GM12878 (cell line): ENCODE measurements around the gene GASK1B. TPM values are rescaled to one million over a fixed set of nuclear protein-coding genes. Genes with fewer than 3 reads are reported as not detected.

Source experiments
- ATAC-seq: fragments of 200-7000 bp; cut with Tn5 transposase; 3 replicates; pipeline ENCODE4 v1.9.1; 2020; ENCODE audit warnings: mild to moderate bottlenecking, moderate library complexity
- BruUV-seq: library from RNA; stranded (reverse); fragments of 400-500 nt; replicated peaks from 2 replicates; lab custom pipeline; 2021; lab: Mats Ljungman, UMichigan
- CTCF ChIA-PET: fragments of 300-600 bp; sonication (Branson Sonifier 250); formaldehyde crosslinking; extraction: SDS; loops from one replicate; lab custom pipeline; 2021; ENCODE audit warnings: inconsistent platforms; lab: Yijun Ruan, JAX
- POLR2A ChIA-PET: fragments of 350-600 bp; formaldehyde crosslinking; extraction: SDS; loops from one replicate; lab custom pipeline; 2021; ENCODE audit warnings: inconsistent platforms; lab: Charles Lee
- RAD21 ChIA-PET: fragments of 300-600 bp; sonication (Branson Sonifier 250); formaldehyde crosslinking; loops from one replicate; lab custom pipeline; 2023; ENCODE audit warnings: antibody characterized with exemption; ENCODE audit not compliant: unreplicated experiment; lab: Charles Lee
- SMC1A ChIA-PET: fragments of 300-600 bp; sonication (Branson Sonifier 250); formaldehyde crosslinking; loops from one replicate; lab custom pipeline; 2023; ENCODE audit not compliant: unreplicated experiment, uncharacterized antibody; lab: Charles Lee
- DNase-seq: peaks from one replicate; pipeline ENCODE4 v3.0.0-alpha.2; 2011; ENCODE audit warnings: low read depth, low spot score
- FAIRE-seq: peaks from 3 replicates; lab custom pipeline; 2011; peaks lifted over from hg19 to GRCh38; lab: Jason Lieb, UNC
- H2AFZ ChIP-seq: 2 replicates; pipeline ENCODE4 v1.6.0; 2011; ENCODE audit warnings: low read depth, low read length, control low read depth; ENCODE audit not compliant: control insufficient read depth
- H3K27ac ChIP-seq: 2 replicates; pipeline ENCODE4 v1.5.1; 2011; ENCODE audit warnings: control low read depth; ENCODE audit not compliant: control insufficient read depth, insufficient read depth
- H3K27me3 ChIP-seq, 2 experiments: replicated peaks in 1 of 2; 2 replicates each; pipeline versions ENCODE4 v1.6.0 to v1.6.1; 2011; ENCODE audit warnings: low read length in 1 of 2; ENCODE audit not compliant: control insufficient read depth in 2 of 2, insufficient read depth in 2 of 2
- H3K36me3 ChIP-seq, 2 experiments: 2 replicates each; pipeline ENCODE4 v1.5.1; 2011; ENCODE audit warnings: low read length in 1 of 2; ENCODE audit not compliant: control insufficient read depth in 2 of 2, insufficient read depth in 2 of 2
- H3K4me1 ChIP-seq: 2 replicates; pipeline ENCODE4 v1.6.1; 2011; ENCODE audit warnings: mild to moderate bottlenecking, low read length, moderate library complexity, mixed read lengths; ENCODE audit not compliant: control insufficient read depth, insufficient read depth
- H3K4me2 ChIP-seq: 2 replicates; pipeline ENCODE4 v1.6.0; 2011; ENCODE audit warnings: control low read depth; ENCODE audit not compliant: control insufficient read depth, insufficient read depth
- H3K4me3 ChIP-seq: fragments of 200-600 bp; sonication (generic); 2 replicates; pipeline ENCODE4 v1.5.1; 2016
- H3K79me2 ChIP-seq: 2 replicates; pipeline ENCODE4 v1.6.0; 2011; ENCODE audit warnings: low read length; ENCODE audit not compliant: control insufficient read depth, insufficient read depth
- H3K9ac ChIP-seq: 2 replicates; pipeline ENCODE4 v1.8.0; 2011; ENCODE audit warnings: low read length, control low read depth, mixed read lengths; ENCODE audit not compliant: control insufficient read depth, insufficient read depth
- H3K9me3 ChIP-seq: replicated peaks from 3 replicates; pipeline ENCODE4 v1.5.1; 2011; ENCODE audit warnings: mild to moderate bottlenecking, low read length; ENCODE audit not compliant: control insufficient read depth, insufficient read depth
- H4K20me1 ChIP-seq: 2 replicates; pipeline ENCODE4 v1.6.0; 2011; ENCODE audit not compliant: control insufficient read depth, insufficient read depth
- CBFB ChIP-seq: IDR thresholded peaks from 2 replicates; pipeline ENCODE4 v1.6.1; 2016; ENCODE audit warnings: antibody characterized with exemption, low read depth
- CBX3 ChIP-seq: fragments of 200-600 bp; sonication (generic); IDR thresholded peaks from 2 replicates; pipeline ENCODE4 v1.6.1; 2016; ENCODE audit warnings: low read depth, borderline replicate concordance
- IRF5 ChIP-seq: fragments of 450-650 bp; IDR thresholded peaks from 2 replicates; pipeline ENCODE4 v1.6.1; 2017; ENCODE audit warnings: borderline replicate concordance
- MXI1 ChIP-seq: fragments of 150-350 bp; IDR thresholded peaks from 2 replicates; pipeline ENCODE4 v1.6.1; 2011; ENCODE audit warnings: low read depth, mild to moderate bottlenecking, inconsistent platforms, low read length, improper control_type of control experiment
- POLR2AphosphoS5 ChIP-seq: IDR thresholded peaks from 2 replicates; pipeline ENCODE4 v1.6.1; 2011; ENCODE audit warnings: mild to moderate bottlenecking, low read length, inconsistent platforms
- RAD21 ChIP-seq: IDR thresholded peaks from 2 replicates; pipeline ENCODE4 v1.6.1; 2011; ENCODE audit warnings: mild to moderate bottlenecking, low read depth, low read length, moderate library complexity; ENCODE audit not compliant: insufficient read depth
- YY1 ChIP-seq: IDR thresholded peaks from 2 replicates; pipeline ENCODE4 v1.6.1; 2011; ENCODE audit warnings: low read depth, mild to moderate bottlenecking, low read length
- ZBTB11 ChIP-seq: fragments of 450-650 bp; formaldehyde crosslinking; IDR thresholded peaks from 2 replicates; pipeline ENCODE4 v1.5.0; 2022; ENCODE audit warnings: mild to moderate bottlenecking, missing genetic modification characterization
- ZNF274 ChIP-seq: IDR thresholded peaks from one replicate; pipeline ENCODE4 v1.8.0; 2011; ENCODE audit not compliant: insufficient read length, insufficient read depth
- WGBS: methylation state at CpG from one replicate; pipeline ENCODE4 v1.1.6; 2016; ENCODE audit warnings: low lambda C conversion rate; ENCODE audit not compliant: insufficient replicate concordance, insufficient coverage; ENCODE audit errors: missing lambda C conversion rate; 5-methylcytosine and 5-hydroxymethylcytosine counted together
- in situ Hi-C: fragments of 300-500 bp; cut with MboI; formaldehyde crosslinking; loops from 9 replicates; pipeline ENCODE4 v1.14.3; 2018; ENCODE audit warnings: mixed read lengths
- intact Hi-C: fragments of 100-400 bp; cut with micrococcal nuclease; formaldehyde crosslinking; loops from one replicate; pipeline ENCODE4 v1.14.2; 2022; ENCODE audit not compliant: unreplicated experiment
- polyA plus RNA-seq, 11 experiments: library from polyadenylated mRNA; depleted of rRNA in 4 of 11; unstranded in 6 of 11; stranded (reverse) in 5 of 11; fragments of >200 nt; fragmentation: Nextera tagmentation in 4 of 11; fragmentation: Illumina TruSeq in 1 of 11; extraction: Ambion mirVana in 4 of 11; extraction: Trizol in 1 of 11; gene quantifications; 1 replicate in 1 of 11; 2 replicates in 10 of 11; pipeline versions ENCODE4 v1.2.1 to v1.2.3, GENCODE V29; 2011 to 2016; ENCODE audit warnings: inconsistent platforms in 2 of 11, missing spikeins in 2 of 11, low read depth in 1 of 11
- total RNA-seq, 4 experiments: library from RNA; depleted of rRNA in 3 of 4; stranded (reverse); fragments of >200 nt in 3 of 4; fragmentation: Illumina TruSeq in 1 of 4; extraction: Trizol in 1 of 4; gene quantifications; 2 replicates each; pipeline versions ENCODE4 v1.2.1 to v1.2.3, GENCODE V29; 2013 to 2021

GASK1B gene
- total and polyA plus RNA-seq, 10 of the 15 experiments (the other 5 are each of a cell fraction or from before 2014, with no cell fraction given) = under 0.01 to 0.21 (median 0.07) TPM; not detected in 1

- ChIA-PET POLR2A (no interaction called here), SMC1A (no interaction called here), CTCF (no interaction called here), RAD21 (no interaction called here)
- H3K27ac ChIP-seq = no peak overlapping the region
- 3% methylated on average over 2 of the region's 2 CpGs for WGBS
- no peaks in the 10 kb centered on the region for H3K4me1 ChIP-seq
- H4K20me1 ChIP-seq = no peaks in the 10 kb centered on the region
- no peak overlapping the region for H3K4me2 ChIP-seq
- H3K27me3 ChIP-seq = no peaks in the 10 kb centered on the region
- H3K79me2 ChIP-seq = no peaks in the 10 kb centered on the region
- H3K36me3 ChIP-seq = no peaks in the 10 kb centered on the region
- H3K4me3 ChIP-seq = no peak overlapping the region
- TF ChIP-seq ZNF274 = no peak
- no peak for TF ChIP-seq CBX3
- TF ChIP-seq POLR2AphosphoS5 = no peak
- no peak for TF ChIP-seq RAD21
- no peak for TF ChIP-seq ZBTB11 (CRISPR knock-in tag)
- TF ChIP-seq IRF5 = no peak
- no peak for TF ChIP-seq CBFB
- TF ChIP-seq MXI1 = no peak
- no peak for TF ChIP-seq YY1
- FAIRE-seq = no peak
- DNase-seq = no peak
- BruUV-seq = no TSS peak
- ATAC-seq = no peak
- intact Hi-C loops (no loop called here), in situ Hi-C loops (no loop called here)
- no peak overlapping the region for H3K9ac ChIP-seq
- H3K9me3 ChIP-seq = no peaks in the 10 kb centered on the region
- no peak overlapping the region for H2AFZ ChIP-seq
These were observed 14.0 kb upstream of the GASK1B start for GRCh38 chr4:158186815-158187214.
